ENCODE results near the gene GPC6.

DNA sequence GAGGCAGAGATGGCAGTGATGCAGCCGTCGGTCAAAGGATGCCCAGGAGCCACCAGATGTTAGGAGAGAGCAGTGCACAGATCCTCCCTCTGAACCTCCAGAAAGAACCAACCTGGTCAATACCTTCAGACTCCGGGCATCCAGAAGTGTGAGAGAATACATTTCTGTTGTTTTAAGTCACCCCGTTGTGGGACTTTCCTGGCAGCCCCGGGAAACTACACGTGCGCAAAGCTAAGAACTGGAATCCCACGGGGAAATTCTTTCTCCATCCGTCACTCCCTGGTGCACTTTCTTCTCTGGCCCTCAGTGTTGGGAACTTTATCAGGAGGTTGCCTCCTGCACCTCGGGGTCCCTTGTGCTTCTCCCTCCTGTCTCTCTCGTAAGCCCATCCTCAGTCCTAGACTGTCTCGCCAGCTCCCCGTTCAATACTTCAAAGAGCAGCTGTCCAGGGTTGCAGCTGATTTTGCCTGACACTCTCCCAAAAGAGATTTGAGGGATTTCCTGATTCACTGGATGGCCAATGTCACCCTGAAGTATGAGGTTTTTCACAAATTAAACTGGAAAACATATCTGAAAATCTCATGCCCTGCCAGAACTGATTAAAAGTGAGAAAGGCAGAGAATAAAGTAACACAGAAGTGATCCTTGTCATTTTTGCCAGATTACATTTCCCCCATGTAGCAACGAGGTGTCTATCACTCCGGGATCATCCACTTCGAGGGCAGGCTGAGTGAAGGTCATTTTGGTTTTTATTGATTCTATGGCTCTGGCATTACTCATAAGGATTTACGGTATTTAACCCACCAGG lies 1116.0 kb downstream of the GPC6 start:
- TF ChIP-seq, protein P1, sequence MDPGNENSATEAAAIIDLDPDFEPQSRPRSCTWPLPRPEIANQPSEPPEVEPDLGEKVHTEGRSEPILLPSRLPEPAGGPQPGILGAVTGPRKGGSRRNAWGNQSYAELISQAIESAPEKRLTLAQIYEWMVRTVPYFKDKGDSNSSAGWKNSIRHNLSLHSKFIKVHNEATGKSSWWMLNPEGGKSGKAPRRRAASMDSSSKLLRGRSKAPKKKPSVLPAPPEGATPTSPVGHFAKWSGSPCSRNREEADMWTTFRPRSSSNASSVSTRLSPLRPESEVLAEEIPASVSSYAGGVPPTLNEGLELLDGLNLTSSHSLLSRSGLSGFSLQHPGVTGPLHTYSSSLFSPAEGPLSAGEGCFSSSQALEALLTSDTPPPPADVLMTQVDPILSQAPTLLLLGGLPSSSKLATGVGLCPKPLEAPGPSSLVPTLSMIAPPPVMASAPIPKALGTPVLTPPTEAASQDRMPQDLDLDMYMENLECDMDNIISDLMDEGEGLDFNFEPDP (CRISPR knock-in tag; IDR thresholded peaks at IDR 0.05) = no peak
- TF ChIP-seq CXXC5 (CRISPR knock-in tag; IDR thresholded peaks at IDR 0.05) (no peak), FOXJ3 (CRISPR knock-in tag; IDR thresholded peaks at IDR 0.05) (no peak), HIVEP1 (CRISPR knock-in tag; IDR thresholded peaks at IDR 0.05) (no peak), PHF21A (IDR thresholded peaks at IDR 0.05; ENCODE audit: borderline replicate concordance, low read depth) (no peak), ZNF23 (CRISPR knock-in tag; IDR thresholded peaks at IDR 0.05) (no peak), ZNF76 (CRISPR knock-in tag; IDR thresholded peaks at IDR 0.05; ENCODE audit: borderline replicate concordance) (no peak), CREM (IDR thresholded peaks at IDR 0.05; ENCODE audit: low read depth) (no peak), FUS (optimal IDR thresholded peaks at IDR 0.05; ENCODE audit: low read depth, low read length) (no peak), SMAD1 (IDR thresholded peaks at IDR 0.05; ENCODE audit: low read depth, low read length, partially characterized antibody) (no peak), KAT2B (IDR thresholded peaks at IDR 0.05; ENCODE audit: low read depth, low read length) (no peak)
- TF ChIP-seq, protein P2, sequence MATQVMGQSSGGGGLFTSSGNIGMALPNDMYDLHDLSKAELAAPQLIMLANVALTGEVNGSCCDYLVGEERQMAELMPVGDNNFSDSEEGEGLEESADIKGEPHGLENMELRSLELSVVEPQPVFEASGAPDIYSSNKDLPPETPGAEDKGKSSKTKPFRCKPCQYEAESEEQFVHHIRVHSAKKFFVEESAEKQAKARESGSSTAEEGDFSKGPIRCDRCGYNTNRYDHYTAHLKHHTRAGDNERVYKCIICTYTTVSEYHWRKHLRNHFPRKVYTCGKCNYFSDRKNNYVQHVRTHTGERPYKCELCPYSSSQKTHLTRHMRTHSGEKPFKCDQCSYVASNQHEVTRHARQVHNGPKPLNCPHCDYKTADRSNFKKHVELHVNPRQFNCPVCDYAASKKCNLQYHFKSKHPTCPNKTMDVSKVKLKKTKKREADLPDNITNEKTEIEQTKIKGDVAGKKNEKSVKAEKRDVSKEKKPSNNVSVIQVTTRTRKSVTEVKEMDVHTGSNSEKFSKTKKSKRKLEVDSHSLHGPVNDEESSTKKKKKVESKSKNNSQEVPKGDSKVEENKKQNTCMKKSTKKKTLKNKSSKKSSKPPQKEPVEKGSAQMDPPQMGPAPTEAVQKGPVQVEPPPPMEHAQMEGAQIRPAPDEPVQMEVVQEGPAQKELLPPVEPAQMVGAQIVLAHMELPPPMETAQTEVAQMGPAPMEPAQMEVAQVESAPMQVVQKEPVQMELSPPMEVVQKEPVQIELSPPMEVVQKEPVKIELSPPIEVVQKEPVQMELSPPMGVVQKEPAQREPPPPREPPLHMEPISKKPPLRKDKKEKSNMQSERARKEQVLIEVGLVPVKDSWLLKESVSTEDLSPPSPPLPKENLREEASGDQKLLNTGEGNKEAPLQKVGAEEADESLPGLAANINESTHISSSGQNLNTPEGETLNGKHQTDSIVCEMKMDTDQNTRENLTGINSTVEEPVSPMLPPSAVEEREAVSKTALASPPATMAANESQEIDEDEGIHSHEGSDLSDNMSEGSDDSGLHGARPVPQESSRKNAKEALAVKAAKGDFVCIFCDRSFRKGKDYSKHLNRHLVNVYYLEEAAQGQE (IDR thresholded peaks at IDR 0.05; ENCODE audit: borderline replicate concordance) = no peak
- TF ChIP-seq, protein P2 (CRISPR knock-in tag; IDR thresholded peaks at IDR 0.05; ENCODE audit: low read depth) = no peak
- TF ChIP-seq, protein P3, sequence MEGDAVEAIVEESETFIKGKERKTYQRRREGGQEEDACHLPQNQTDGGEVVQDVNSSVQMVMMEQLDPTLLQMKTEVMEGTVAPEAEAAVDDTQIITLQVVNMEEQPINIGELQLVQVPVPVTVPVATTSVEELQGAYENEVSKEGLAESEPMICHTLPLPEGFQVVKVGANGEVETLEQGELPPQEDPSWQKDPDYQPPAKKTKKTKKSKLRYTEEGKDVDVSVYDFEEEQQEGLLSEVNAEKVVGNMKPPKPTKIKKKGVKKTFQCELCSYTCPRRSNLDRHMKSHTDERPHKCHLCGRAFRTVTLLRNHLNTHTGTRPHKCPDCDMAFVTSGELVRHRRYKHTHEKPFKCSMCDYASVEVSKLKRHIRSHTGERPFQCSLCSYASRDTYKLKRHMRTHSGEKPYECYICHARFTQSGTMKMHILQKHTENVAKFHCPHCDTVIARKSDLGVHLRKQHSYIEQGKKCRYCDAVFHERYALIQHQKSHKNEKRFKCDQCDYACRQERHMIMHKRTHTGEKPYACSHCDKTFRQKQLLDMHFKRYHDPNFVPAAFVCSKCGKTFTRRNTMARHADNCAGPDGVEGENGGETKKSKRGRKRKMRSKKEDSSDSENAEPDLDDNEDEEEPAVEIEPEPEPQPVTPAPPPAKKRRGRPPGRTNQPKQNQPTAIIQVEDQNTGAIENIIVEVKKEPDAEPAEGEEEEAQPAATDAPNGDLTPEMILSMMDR (IDR thresholded peaks at IDR 0.05 in 2 of 3, conservative IDR thresholded peaks at IDR 0.05 in 1 of 3; ENCODE audit: insufficient read depth in 2 of 3, low read depth in 1 of 3, low read length in 3 of 3) = no peak
- TF ChIP-seq, protein P4, sequence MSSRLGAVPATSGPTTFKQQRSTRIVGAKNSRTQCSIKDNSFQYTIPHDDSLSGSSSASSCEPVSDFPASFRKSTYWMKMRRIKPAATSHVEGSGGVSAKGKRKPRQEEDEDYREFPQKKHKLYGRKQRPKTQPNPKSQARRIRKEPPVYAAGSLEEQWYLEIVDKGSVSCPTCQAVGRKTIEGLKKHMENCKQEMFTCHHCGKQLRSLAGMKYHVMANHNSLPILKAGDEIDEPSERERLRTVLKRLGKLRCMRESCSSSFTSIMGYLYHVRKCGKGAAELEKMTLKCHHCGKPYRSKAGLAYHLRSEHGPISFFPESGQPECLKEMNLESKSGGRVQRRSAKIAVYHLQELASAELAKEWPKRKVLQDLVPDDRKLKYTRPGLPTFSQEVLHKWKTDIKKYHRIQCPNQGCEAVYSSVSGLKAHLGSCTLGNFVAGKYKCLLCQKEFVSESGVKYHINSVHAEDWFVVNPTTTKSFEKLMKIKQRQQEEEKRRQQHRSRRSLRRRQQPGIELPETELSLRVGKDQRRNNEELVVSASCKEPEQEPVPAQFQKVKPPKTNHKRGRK (tag; IDR thresholded peaks at IDR 0.05) = no peak
